Stomach smooth muscle (tissue), 2 donors: ENCODE results near the gene CREM.

Experiments used
- H3K27ac ChIP-seq: one replicate; pipeline ENCODE4 v1.7.0; 2013; ENCODE audit warnings: mild to moderate bottlenecking, low read length, inconsistent platforms
- H3K27me3 ChIP-seq, 2 donors: one replicate each; pipeline ENCODE4 v1.7.0; 2013; ENCODE audit warnings: low read length in 2 of 2; ENCODE audit not compliant: insufficient read depth in 2 of 2, control insufficient read depth in 1 of 2
- H3K36me3 ChIP-seq, 2 donors: one replicate each; pipeline ENCODE4 v1.7.0; 2013; ENCODE audit warnings: low read length in 2 of 2; ENCODE audit not compliant: control insufficient read depth in 2 of 2, insufficient read depth in 2 of 2
- H3K4me1 ChIP-seq: one replicate; pipeline ENCODE4 v1.7.0; 2013; ENCODE audit warnings: low read length; ENCODE audit not compliant: control insufficient read depth, insufficient read depth
- H3K4me3 ChIP-seq, 2 donors: one replicate each; pipeline ENCODE4 v1.7.0; 2013; ENCODE audit warnings: low read length in 2 of 2
- H3K9ac ChIP-seq, 2 donors: one replicate each; pipeline ENCODE4 v1.7.0; 2013; ENCODE audit warnings: low read length in 2 of 2, mild to moderate bottlenecking in 1 of 2
- H3K9me3 ChIP-seq, 2 donors: one replicate each; pipeline ENCODE4 v1.7.0; 2013; ENCODE audit warnings: low read length in 2 of 2; ENCODE audit not compliant: control insufficient read depth in 2 of 2
- donor health status: healthy.
- donor health status: Pancreatic carcinoma.

The CREM gene

DNA sequence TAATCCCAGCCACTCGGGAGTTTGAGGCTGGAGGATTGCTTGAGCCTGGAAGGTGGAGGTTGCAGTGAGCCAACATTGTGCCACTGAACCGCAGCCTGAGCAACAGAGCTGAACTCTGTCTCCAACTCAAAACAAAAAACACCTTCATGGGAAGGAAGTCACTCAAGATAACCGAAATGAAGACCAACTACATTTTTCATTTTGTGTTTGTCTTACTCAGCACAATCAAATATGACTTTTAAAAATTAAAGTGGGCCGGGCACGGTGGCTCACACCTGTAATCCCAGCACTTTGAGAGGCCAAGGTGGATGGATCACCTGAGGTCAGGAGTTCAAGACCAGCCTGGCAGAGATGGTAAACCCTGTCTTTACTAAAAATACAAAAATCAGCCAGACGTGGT, 40.0 kb downstream of the CREM start:
- Histone ChIP-seq H3K36me3 (no peaks in the 10 kb centered on the region), H3K4me1 (no peaks in the 10 kb centered on the region), H3K27ac (no peak overlapping the region), H3K9me3 (peaks cover 0 to 5% of the 10 kb centered on the region in 2 donors), H3K9ac (no peak overlapping the region), H3K27me3 (no peaks in the 10 kb centered on the region), H3K4me3 (no peak overlapping the region)

DNA sequence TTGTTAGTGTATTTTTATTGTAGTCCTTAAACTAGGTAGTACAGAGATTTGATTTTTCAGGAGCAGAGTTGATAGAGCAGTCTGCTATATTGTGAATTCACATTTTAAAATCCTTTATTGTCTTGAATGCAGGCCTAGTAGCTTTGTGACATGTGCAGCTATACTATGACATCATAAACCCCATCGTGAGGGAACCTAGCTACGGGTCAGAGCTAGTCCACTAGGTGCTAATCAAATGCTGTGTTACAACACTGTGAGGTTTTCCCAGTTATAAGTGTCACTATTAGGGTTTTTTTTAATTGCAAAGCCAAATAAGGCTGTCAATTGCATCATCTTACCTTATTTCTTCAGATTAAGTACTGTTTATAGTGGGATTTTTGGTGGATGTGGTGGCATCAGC, 40.7 kb downstream of the CREM start:
- Histone ChIP-seq H3K9ac (no peak overlapping the region), H3K27ac (no peak overlapping the region), H3K4me3 (no peak overlapping the region), H3K36me3 (no peaks in the 10 kb centered on the region), H3K9me3 (peaks cover 0 to 5% of the 10 kb centered on the region in 2 donors), H3K27me3 (no peaks in the 10 kb centered on the region), H3K4me1 (peaks cover 4% of the 10 kb centered on the region)

DNA sequence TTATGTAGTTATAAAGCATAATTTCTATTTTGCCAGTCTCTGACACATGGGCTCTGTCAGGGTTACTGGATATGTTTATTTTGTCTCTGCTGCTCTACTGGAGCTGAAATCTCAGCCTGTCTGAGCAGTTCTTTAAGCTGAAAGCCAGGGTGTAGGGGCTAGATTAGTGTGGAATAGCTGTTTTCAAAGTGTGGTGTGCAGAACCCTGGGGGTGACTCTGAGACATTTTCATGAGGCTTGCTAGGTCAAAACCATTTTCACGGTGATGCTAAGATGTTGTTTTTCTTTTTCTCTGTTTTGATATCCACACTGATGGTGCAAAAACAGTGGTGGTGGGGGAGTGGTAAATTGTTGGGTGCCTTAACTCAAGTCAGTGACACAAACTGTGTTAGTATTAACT, 45.5 kb downstream of the CREM start:
- no peaks in the 10 kb centered on the region for H3K36me3 ChIP-seq
- no peak overlapping the region for H3K9ac ChIP-seq
- no peak overlapping the region for H3K4me3 ChIP-seq
- no peaks in the 10 kb centered on the region for H3K27me3 ChIP-seq
- H3K4me1 ChIP-seq: peaks cover 6% of the 10 kb centered on the region
- H3K9me3 ChIP-seq: no peaks in the 10 kb centered on the region
- H3K27ac ChIP-seq: no peak overlapping the region

DNA sequence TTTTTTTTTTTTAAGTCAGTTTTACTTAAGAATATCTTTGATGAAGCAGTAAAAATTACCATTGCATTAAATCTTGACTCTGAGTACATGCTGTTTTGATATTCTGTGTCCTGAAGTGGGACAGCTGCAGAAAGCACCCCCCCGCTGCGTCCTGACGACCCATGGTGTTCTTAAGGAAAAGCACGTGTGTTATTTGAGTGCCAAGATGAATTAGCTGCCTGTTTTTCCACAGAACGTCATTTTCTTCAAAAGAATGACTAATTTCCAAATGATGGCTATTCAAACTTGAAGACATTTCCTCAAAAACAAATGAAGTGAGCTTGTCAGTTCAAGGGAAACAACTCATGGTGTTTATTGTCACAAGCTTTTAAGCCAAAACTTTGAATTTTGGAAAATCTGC, 45.9 kb downstream of the CREM start:
- Histone ChIP-seq H3K9ac (no peak overlapping the region), H3K27me3 (no peaks in the 10 kb centered on the region), H3K4me3 (no peak overlapping the region), H3K9me3 (no peaks in the 10 kb centered on the region), H3K27ac (no peak overlapping the region), H3K36me3 (no peaks in the 10 kb centered on the region), H3K4me1 (peaks cover 6% of the 10 kb centered on the region)

DNA sequence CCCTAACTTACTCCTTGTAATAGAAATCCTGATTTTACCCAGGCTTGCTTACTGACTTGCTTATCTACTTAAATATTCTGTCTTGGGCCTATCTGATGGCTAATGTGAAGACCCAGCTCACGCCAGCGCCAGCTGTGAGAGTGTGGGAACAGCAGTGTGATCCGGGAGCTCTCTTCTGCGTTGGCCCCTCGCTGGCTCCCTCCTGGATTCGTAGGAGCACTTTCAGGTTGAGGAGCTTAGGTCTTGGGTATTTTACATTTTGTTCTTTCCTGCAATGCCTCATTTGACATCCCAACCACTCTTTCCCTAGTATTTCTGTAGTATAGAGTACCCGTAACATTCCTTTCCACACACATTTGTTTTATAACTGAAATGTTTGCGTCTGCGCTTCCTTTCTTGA, 51.7 kb downstream of the CREM start:
- H3K4me1 ChIP-seq: no peaks in the 10 kb centered on the region
- peak overlapping the region in 1 of 2 donors; percentile 30 for H3K9ac ChIP-seq
- H3K9me3 ChIP-seq: no peaks in the 10 kb centered on the region
- H3K36me3 ChIP-seq: no peaks in the 10 kb centered on the region
- no peak overlapping the region for H3K27ac ChIP-seq
- H3K4me3 ChIP-seq: peak overlapping the region in 1 of 2 donors; percentile 30
- H3K27me3 ChIP-seq: no peaks in the 10 kb centered on the region

DNA sequence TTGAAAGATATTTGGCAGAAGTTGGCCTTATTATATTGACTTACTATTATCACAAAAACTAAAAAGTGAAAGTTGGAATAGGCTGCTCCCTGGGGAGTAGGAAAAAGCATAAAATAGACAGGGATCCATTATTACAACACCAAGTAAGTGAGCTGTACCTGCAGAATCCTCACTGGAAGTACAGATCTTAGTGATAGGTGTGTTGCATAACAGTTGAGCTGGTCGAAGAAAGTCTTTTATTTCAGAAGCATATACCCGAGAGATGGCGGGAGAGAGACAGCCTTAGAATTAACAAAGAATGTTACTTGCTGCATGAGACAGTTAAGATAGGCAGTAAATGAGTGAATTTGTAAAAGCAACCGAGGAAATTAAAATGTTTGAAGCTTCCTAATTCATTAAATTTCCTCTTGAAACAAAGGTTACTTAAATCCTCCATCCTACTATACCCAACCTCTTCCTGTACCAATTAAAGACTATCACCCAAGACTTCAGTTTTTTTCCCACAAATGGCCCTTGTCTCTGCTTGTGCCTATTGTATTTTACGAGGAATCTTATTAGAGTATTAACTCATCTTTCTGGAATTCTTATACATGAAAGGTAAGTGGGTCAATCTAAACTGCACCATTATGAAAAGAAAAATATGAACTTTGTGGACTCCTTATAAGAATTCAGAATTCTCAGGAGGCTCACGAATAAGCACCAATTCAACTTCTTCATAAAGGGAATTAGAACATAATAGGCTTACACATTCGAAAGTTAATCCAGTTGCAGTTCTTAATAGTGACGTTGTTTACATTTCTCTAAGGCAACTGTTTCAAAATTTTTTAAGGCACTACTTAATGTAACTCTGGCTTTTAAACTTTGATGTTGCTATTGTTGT, 56.2 kb downstream of the CREM start:
- Histone ChIP-seq H3K9me3 (no peaks in the 10 kb centered on the region), H3K9ac (no peak overlapping the region), H3K36me3 (no peaks in the 10 kb centered on the region), H3K27me3 (no peaks in the 10 kb centered on the region), H3K27ac (no peak overlapping the region), H3K4me1 (no peaks in the 10 kb centered on the region), H3K4me3 (no peak overlapping the region)

DNA sequence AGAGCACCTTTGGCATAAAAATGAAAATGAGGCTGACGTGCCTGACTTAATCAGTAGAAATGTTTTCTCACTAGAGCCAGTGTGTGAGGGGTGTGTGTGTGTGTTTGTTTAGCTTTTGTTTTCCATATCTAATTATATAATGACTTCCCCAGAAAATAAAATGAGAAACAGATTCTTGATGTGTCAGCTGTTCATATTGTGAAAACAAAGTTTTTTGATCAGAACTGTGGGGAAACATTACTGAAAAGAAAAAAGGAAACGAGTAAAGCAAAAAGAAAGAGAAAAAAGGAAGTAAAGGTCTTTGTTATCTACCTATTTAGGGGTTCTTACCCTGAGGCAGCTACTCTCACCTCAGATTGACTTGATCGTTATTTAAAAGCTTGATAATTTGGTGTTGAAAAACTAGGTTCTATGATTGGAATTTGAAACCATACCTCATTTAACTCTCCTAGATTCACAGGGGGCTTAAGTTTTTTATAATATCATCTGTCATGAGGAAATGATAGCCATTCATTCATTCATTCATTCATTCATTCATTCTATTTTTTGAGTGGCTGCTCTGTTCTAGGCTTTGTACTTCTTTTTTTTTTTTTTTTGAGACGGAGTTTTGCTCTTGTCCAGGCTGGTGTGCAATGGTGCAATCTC, 58.0 kb downstream of the CREM start:
- H3K27ac ChIP-seq: no peak overlapping the region
- H3K9ac ChIP-seq: no peak overlapping the region
- H3K9me3 ChIP-seq: no peaks in the 10 kb centered on the region
- H3K4me1 ChIP-seq: no peaks in the 10 kb centered on the region
- no peaks in the 10 kb centered on the region for H3K27me3 ChIP-seq
- H3K4me3 ChIP-seq: no peak overlapping the region
- no peaks in the 10 kb centered on the region for H3K36me3 ChIP-seq

DNA sequence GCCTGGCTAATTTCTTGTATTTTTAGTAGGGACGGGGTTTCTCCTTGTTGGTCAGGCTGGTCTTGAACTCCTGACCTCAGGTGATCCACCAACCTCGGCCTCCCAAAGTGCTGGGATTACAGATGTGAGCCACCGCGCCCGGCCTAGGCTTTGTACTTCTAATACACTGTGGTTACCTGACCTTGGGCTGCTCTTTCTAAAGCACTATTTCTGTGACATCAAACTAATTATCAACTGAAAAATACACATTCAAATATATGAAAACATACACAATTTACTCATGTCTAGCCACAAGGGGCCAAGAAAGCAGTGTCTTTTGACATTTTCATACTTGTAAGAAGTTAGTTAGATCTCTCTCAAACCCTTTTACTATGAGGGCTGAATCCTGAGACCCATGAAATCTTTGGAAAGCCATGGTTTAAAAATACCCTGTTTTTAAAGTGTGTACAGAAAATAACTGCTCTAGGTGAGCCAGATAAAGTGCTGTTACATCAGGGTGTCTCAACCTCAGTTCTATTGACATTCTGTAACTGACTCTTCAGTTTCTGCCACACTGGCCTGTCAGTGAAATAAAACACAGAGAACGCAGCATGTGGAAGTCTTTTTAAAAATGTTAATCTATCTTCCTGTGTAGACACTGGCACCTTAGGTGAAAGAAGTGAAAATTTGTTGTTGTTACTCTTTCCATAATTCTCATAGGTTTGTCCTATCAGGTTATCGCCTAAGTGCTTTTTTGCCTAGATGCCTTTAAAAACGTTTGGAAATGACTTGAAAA, 58.8 kb downstream of the CREM start:
- H3K4me3 ChIP-seq: no peak overlapping the region
- H3K27me3 ChIP-seq: no peaks in the 10 kb centered on the region
- H3K27ac ChIP-seq: no peak overlapping the region
- no peak overlapping the region for H3K9ac ChIP-seq
- H3K9me3 ChIP-seq: no peaks in the 10 kb centered on the region
- no peaks in the 10 kb centered on the region for H3K4me1 ChIP-seq
- H3K36me3 ChIP-seq: no peaks in the 10 kb centered on the region

DNA sequence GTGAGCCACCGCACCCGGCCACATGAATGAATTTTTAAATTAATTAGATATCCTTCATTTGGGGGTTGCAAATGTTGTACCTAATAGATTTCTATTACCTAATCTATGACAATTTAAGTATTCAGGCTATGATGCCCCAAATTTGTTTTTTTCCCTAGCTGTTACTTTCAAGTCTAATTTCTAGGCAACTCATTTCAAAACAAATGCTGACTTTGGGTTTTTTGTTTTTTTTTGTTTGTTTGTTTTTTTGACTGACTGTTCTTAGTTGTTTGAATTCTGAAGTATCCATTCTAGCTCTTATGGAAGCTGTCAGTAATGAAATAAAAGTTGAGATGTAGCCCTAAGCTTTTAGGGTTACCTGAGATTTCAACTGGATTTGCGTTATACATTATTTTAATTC, 62.3 kb downstream of the CREM start:
- H3K27me3 ChIP-seq: no peaks in the 10 kb centered on the region
- no peaks in the 10 kb centered on the region for H3K9me3 ChIP-seq
- no peaks in the 10 kb centered on the region for H3K4me1 ChIP-seq
- H3K27ac ChIP-seq: no peak overlapping the region
- no peak overlapping the region for H3K9ac ChIP-seq
- no peaks in the 10 kb centered on the region for H3K36me3 ChIP-seq
- H3K4me3 ChIP-seq: no peak overlapping the region

DNA sequence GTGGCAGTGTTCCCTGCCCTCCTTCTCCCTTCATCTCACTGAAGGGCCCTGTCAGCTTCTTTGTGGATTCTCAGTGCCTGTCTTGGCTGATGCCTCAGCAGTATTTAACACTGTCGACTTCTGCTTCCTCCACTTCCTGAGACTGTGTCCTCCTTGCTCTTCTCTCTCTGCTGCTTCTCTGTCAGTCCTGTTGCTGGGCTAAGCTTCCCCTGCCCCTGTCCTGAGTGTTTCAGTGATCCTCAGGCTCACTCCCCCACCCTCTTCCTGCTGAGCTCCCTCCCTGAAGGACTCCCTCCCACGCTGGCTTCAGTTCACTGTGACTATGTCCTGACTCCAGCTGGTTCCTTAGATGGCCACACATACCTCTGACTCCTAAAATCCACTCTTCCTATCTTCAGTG, 64.9 kb downstream of the CREM start:
- no peaks in the 10 kb centered on the region for H3K4me1 ChIP-seq
- H3K27me3 ChIP-seq: no peaks in the 10 kb centered on the region
- no peaks in the 10 kb centered on the region for H3K36me3 ChIP-seq
- H3K9ac ChIP-seq: no peak overlapping the region
- peak overlapping the region; percentile 24 for H3K27ac ChIP-seq
- H3K9me3 ChIP-seq: no peaks in the 10 kb centered on the region
- no peak overlapping the region for H3K4me3 ChIP-seq
